ENCODE results near the gene RPS6KA3.
"Not testable (repeated sequence)": the region's sequence is repeated elsewhere in the genome, so short reads cannot be mapped to it uniquely, and the experiment has no call there.

The RPS6KA3 gene

DNA sequence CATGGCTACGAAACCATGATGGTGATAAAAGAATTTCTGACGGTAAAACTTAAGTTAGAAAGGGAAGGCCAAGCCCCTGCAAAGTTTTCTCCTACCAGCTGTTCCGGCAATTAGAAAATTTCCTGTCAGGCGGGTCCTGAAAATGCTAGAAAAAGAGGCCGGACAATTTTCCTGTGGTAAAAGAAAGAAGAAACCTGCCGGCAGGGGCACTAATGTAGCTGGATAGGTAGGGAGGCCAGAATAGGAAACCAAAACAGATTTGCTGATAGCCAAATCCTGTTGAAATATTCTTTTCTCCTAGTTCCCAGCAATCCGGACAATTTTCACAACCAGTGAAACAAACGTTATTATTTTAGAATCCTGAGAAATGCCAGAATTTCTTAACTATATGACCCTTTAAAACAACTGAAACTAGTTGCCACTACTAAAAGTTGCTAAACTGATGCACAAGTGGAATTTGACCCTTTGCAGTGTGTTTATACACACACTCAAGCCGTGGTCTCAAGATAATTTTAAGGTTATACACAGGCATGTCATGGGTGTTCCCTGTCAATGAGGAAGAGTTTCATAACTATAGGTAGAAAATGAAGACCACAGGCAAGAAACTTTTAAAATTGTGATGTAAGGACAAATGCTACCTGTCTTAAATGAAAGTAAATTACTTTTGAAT lies 47.7 kb downstream of the RPS6KA3 start:
- DNase-seq (ENCODE audit: low read depth in 2 of 2) = no peak

- no peak for DNase-seq (ENCODE audit: low read depth in 2 of 2)
Measured at GRCh38 chrX:20217906-20218305, 48.8 kb downstream of the RPS6KA3 start.

DNA sequence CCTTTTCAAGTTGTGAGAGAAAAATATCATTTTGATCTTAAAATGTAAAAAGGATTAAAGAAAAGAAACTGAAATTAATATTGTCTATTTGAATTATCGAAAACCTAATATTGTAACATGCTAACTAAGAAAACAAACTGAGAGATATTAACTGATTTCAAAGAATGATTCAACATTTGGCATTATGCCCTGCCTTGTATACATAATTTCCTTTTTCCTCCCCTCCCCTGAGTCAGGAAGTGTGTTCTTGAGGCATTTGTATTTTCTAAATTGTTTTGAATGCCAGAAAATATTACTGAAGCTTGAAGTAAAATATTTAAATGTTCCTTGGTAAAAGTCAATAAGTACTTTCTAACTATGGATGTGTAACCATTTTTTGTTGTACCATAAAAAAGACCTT lies 49.4 kb downstream of the RPS6KA3 start:
- no peak for DNase-seq (ENCODE audit: low read depth in 2 of 2)

GRCh38 chrX:20215565-20215964 lies 51.1 kb downstream of the RPS6KA3 start:
- no peak for DNase-seq (ENCODE audit: low read depth in 2 of 2)

GRCh38 chrX:20212486-20213089 lies 54.1 kb downstream of the RPS6KA3 start:
- DNase-seq (ENCODE audit: low read depth in 2 of 2) = no peak

GRCh38 chrX:20211261-20211786 lies 55.4 kb downstream of the RPS6KA3 start:
- no peak for DNase-seq (ENCODE audit: low read depth in 2 of 2)

DNA sequence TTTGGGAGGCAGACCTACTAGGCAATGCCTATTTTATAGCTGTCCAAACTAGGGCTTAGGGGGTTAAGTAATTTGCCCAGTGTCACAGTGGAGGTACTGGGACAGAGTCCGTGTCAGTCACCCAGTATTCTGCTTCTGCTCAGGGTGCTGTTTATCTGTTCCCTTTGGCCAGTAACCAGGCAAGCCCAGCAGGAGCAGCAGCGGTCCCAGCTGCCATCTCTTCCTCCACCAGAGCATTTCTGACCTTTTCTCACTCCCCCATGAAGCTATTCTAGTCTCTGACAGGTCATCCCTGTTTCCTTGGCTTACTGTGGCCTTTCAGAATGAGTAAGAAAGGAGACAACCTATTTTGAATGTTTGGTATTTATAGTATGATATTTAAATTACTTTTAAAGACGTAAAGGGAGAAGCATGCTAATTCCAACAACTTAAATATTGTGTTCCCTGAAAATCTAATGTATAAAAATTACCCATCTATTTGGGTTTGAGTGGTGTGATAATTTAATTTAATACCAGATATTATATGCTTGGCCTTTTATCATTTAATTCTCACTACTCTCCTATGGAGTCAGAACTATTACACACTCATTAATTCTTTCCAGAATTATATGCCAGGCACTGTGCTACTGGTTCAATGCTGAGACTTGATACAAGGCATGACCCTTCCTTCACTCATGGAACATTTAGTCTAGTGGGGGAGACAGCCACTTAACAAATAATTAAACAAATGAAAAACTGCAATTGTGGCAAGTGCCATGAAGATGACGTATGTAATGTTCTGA lies 60.6 kb downstream of the RPS6KA3 start:
- DNase-seq (ENCODE audit: low read depth in 2 of 2) = no peak

GRCh38 chrX:20204351-20204750 lies 62.4 kb downstream of the RPS6KA3 start:
- no peak for DNase-seq (ENCODE audit: low read depth in 2 of 2)

DNA sequence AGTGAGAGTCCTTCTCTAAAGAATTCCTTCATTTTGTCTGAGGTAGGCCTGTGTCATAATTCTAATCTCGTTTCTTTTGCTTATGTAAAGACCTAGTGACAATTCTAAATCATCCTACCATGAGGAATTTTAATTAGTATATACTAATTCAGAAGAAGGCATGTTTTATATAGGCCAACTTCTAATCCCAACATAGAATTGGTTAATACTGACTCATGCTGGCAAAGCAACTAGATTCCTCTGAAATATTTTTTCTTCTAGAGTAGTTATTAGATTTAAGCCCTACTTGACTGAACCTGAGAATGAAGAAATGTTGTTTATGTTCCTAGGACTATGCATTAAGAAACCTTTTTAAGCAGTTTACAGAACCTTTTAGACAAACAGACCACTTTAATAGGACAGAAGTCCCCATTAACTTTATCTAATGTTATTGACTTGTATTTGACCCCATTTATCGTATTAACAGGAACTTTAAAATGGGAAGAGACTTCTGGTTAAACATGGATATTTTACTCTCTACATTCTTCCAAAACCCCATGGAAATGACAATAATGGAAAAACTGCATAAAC lies 69.0 kb downstream of the RPS6KA3 start:
- DNase-seq (ENCODE audit: low read depth in 2 of 2) = no peak

DNA sequence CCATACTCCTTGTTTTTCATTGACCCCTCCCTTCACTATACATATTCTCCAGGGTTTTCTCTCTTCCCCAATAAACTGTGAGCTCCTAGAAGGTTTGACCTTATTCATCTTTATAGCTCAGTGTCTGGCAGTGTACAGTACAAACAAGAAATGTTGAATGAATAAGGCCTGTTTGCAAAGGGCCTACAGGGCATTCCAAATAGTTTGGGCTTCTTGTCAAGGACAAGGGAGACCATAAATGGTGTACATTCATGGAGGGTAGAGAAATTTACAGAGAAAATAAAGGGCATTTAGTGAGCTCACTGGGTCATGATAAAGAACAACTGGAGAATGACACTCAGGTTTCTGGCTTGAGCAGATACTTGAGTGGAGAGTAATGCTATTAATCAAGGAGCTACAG lies 77.5 kb downstream of the RPS6KA3 start:
- no peak for DNase-seq (ENCODE audit: low read depth in 2 of 2)

DNA sequence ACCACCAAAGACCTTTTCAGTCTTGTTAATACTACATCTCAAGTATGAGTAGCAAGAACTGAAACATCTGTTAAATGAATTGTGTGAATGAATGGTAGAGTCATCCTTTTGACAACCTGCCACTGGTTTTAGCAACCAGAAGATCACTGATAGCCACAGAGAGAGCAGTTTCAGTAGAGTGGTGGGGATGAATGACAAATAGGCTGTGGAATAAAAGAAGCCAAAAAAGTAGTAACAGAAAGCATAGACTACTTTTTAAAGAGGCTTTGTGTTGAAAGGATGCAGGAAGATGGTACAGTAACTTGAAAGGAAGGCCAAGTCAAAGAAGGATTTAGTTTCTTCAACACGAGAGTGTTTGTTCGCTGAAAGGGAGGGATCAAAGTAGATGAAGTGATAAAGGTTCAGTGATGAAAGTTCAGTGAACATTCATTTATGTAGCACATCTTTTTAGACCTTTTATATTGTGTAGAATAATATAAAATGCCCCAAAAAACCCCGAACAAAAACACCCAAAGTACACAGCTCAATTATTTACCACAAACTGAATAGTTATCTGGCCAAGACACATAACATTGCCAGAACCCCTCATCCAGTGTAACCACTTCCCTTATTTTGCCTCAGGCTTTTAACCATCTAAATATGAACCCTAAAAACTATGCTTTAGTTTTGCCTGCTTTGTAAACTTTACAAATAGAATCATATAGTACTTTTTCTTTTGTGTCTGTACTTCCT lies 84.9 kb downstream of the RPS6KA3 start:
- no peak for DNase-seq (ENCODE audit: low read depth in 2 of 2)

DNA sequence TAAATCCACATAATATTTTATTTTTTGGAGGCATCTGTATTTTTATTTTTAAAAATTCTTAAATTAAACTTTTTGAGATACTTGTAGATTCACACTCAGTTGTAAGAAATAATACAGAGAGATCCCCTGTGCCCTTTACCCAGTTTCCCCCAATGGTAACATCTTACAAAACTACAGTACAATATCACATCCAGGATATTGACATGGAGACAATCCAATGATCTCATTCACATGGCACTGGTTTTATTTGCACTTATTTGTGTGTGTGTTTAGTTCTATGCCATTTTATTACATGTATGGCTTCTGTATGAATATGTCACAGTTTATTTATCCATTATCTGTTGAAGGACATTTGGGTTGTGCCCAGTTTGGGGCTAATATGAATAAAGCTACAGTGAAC lies 89.6 kb downstream of the RPS6KA3 start:
- DNase-seq (ENCODE audit: low read depth in 2 of 2) = no peak

DNA sequence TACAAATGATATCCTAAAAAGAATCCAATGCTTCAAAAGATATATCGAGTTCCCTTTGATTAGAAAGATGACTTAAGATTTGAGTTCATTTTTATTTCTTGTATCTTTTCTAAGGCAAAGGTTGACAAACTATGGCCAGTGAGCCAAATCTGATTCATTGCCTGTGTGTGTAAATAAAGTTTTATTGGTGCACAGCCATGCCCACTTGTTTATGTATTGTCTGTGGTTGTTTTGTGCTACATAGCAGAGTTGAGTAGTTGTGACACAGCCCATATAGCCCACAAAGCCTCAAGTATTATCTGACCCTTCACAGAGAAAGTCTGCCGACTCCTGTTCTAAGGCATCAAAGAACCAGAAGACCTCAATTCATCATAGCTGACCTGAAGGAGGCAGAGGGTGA lies 92.9 kb downstream of the RPS6KA3 start:
- no peak for DNase-seq (ENCODE audit: low read depth in 2 of 2)

DNA sequence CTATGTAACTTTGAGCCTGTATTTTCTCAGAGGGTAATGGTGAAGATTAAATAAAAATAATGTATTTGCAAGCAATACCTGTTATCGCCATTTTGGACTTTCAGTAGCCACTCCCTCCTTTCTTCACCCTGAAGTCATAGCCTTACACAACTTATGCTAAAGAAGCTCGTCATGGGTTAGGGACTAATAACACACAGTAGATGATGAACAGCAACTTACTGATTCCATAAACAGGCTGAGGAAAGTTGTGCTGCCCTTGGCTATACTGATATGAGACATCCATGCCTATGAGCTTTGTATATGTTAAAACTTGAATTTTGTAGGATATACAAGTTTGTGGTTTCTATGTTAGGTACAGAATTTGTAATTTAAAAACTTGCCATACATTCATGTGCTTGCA lies 93.4 kb downstream of the RPS6KA3 start:
- DNase-seq (ENCODE audit: low read depth in 2 of 2) = no peak

DNA sequence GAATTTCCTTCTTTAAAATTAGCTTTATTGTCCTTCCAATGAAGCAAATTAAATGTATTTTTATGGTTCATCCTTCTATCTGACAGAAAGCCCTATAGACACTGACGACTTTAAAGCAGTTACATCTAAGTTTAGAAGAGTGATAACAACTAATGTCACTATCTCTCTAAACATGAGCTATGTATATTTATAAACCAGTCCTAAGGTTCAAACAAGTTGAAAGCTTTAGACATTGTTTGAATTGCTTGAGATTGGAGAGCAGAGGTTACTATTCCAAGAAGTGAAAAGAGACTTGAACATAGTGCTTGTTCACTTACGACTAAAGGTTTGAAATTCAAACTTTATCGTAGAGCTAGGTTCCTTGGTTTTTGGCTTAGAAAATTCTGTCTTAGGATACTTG lies 94.8 kb downstream of the RPS6KA3 start:
- no peak for DNase-seq (ENCODE audit: low read depth in 2 of 2)

GRCh38 chrX:20162516-20162915 lies 104.2 kb downstream of the RPS6KA3 start:
- not testable (repeated sequence) for DNase-seq (ENCODE audit: low read depth in 2 of 2)

GRCh38 chrX:20159797-20160385 lies 106.8 kb downstream of the RPS6KA3 start:
- DNase-seq (ENCODE audit: low read depth in 2 of 2) = no peak

DNA sequence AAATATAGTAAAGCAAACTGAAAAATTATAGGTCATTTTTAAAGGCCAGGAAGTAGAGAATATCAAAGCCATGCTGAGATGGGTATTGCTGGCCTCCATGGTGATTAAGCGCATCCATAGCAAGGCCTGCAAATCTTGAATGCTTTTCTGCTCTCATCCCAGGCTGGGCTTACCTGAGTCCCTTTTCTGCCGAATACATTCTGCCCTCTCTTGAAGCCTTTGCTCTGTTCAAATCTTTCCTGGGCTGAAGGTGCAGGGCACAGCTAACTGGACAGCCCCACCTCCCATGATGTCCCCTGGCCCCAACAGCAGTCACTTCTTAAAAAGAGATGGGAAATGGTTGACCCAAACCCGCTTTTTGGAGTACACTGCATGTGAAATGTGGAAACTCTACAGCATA lies 115.0 kb downstream of the RPS6KA3 start:
- no peak for DNase-seq (ENCODE audit: low read depth in 2 of 2)

- DNase-seq (ENCODE audit: low read depth in 2 of 2) = no peak
Measured at GRCh38 chrX:20149326-20149725, 117.4 kb downstream of the RPS6KA3 start.

DNA sequence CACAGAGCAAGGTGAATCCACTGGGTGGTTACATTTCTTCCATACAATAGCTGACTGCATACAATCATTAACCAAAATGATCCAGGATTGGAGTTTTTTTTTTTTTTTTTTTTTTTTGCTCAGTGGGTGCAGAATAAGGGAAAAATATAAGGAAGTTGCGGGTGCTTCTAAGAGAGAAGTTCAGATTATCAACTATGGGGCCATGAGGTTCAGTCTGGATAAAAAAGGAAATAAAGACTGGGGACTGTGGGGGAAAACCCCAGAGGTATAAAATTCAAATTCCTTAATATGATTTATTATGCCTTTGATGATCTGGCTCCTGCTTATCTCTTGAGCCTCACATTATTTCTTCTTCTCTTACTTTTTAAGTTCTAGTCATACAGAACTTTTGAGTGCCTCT lies 119.1 kb downstream of the RPS6KA3 start:
- no peak for DNase-seq (ENCODE audit: low read depth in 2 of 2)

DNA sequence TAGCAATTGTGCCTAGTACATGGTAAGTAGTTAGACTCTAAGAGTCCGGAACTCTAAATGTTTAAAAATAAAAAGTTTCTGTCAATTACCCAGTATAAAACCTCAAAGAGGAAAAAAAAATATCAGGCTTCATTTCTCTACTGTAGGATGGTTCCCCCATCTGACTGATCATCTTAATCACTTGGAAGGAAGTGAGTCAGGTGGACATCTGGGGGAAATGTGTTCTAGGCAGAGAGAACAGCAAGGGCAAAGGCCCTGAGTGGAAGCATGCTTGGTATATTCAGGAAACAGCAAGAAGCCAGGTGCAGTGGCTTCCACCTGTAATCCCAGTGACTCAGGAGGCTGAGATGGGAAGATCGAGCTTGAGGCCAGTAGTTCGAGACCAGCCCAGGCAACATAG lies 122.2 kb downstream of the RPS6KA3 start:
- DNase-seq (ENCODE audit: low read depth in 2 of 2) = no peak

Data from stimulated activated CD4-positive, alpha-beta T cell treated with anti-CD3 and anti-CD28 coated beads, Interleukin-4, amount 100 ng/mL, for 48 hours (primary cell).